ENCODE measurements around the gene TRPM3.

DNA sequence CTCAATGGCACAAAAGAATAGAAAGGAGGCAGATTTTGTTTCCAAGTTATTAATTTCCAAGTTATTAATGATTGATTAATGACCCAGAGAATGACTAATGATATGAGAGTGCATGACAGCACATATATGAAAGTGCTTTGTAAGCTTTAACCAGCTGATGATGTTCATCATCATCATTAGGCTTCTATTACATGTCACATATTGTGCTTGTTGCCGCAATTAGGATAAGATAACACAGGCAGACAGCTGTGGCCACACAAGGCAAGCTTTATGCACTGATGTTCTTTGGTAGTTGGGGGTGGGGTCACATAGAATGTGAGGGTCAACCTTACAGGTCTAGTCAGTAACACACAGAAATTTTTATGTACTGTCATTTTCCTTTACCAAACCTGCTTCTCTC is 219.7 kb downstream of the TRPM3 start:
- TF ChIP-seq, protein P1, sequence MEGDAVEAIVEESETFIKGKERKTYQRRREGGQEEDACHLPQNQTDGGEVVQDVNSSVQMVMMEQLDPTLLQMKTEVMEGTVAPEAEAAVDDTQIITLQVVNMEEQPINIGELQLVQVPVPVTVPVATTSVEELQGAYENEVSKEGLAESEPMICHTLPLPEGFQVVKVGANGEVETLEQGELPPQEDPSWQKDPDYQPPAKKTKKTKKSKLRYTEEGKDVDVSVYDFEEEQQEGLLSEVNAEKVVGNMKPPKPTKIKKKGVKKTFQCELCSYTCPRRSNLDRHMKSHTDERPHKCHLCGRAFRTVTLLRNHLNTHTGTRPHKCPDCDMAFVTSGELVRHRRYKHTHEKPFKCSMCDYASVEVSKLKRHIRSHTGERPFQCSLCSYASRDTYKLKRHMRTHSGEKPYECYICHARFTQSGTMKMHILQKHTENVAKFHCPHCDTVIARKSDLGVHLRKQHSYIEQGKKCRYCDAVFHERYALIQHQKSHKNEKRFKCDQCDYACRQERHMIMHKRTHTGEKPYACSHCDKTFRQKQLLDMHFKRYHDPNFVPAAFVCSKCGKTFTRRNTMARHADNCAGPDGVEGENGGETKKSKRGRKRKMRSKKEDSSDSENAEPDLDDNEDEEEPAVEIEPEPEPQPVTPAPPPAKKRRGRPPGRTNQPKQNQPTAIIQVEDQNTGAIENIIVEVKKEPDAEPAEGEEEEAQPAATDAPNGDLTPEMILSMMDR (conservative IDR thresholded peaks at IDR 0.05), result no peak
- TF ChIP-seq EZH2 (IDR thresholded peaks at IDR 0.05; ENCODE audit: low read depth), result no peak
